Right renal cortex interstitium (tissue), 3 donors: ENCODE measurements around the gene IRF8. TPM values are rescaled to one million over a fixed set of nuclear protein-coding genes. Genes with fewer than 3 reads are reported as not detected.
"Not testable (repeated sequence)": the region's sequence is repeated elsewhere in the genome, so short reads cannot be mapped to it uniquely, and the experiment has no call there.

Experiments used
- DNase-seq, 3 donors: peaks; one replicate each; pipeline ENCODE4 v3.0.0-alpha.2; 2013; ENCODE audit warnings: low read depth in 3 of 3, low spot score in 2 of 3
- polyA plus RNA-seq, 3 donors: library from polyadenylated mRNA; unstranded; fragments of 120-200 nt; gene quantifications; one replicate each; pipeline ENCODE4 v1.2.1, GENCODE V29; 2013; ENCODE audit not compliant: insufficient read length in 3 of 3

Gene IRF8
- polyA plus RNA-seq, 3 donors, result 4.5 to 7.2 (median 5.7) TPM

- no peak for DNase-seq
These were observed 7.8 kb upstream of the IRF8 start for GRCh38 chr16:85891033-85891775.

GRCh38 chr16:85891776-85892166 lies 7.2 kb upstream of the IRF8 start:
- no peak for DNase-seq

- DNase-seq, result no peak
These were observed 6.2 kb upstream of the IRF8 start for GRCh38 chr16:85892760-85893159.

- DNase-seq, result no peak
These were observed 4.7 kb upstream of the IRF8 start for GRCh38 chr16:85894266-85894665.

GRCh38 chr16:85897382-85897781 lies 1.6 kb upstream of the IRF8 start:
- DNase-seq, result no peak

DNA sequence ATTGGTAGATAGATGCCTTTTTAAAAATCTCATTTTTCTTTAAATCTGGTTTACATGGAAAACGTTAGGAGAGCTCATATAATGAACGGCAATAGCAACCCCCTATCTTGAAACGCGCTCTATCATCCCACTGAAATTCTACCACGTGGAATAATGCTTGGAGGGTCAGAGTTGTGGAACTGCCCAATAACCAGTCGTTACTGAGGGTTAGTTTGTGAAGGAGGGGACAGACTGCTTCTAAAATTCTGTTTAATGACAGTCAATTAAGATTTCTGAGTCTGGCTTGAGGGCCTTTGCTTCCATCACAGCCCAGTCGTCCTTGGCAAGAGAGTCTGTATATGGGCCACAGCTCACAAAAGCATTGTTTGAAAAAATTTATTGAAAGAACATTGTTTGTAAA lies 482 bp downstream of the IRF8 start:
- no peak for DNase-seq

GRCh38 chr16:85900027-85900792 lies 1.2 kb downstream of the IRF8 start:
- no peak for DNase-seq

GRCh38 chr16:85901110-85901509 lies 2.1 kb downstream of the IRF8 start:
- no peak for DNase-seq

DNA sequence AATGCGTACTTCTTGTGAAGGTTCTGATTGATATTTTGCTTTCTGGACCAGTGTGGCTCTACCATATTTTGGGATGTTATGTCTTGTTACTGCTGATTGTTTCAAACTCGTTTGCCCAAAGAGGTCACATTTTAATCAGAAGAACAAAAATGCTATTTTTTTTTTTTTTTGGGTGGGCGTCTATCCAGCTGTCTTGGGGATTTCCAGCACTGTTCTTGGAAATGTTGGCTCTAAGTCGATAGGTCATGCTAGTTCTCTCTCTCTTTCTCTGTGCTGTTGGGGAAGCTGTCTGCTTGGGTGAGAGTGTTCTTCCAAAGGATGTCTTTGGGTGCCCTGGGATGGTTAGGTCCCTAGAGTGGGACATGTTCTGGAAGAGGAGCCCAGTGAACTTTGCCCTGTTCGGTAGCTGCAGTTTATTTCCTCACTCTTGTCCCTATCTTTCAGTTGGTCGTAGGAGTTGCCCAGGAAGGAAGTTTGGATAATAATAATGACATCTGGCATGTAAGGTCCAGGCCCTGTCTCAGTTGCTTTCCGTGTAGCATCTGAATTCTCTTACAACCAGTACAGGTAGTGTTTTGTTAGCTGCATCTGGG lies 2.9 kb downstream of the IRF8 start:
- DNase-seq, result no peak

DNA sequence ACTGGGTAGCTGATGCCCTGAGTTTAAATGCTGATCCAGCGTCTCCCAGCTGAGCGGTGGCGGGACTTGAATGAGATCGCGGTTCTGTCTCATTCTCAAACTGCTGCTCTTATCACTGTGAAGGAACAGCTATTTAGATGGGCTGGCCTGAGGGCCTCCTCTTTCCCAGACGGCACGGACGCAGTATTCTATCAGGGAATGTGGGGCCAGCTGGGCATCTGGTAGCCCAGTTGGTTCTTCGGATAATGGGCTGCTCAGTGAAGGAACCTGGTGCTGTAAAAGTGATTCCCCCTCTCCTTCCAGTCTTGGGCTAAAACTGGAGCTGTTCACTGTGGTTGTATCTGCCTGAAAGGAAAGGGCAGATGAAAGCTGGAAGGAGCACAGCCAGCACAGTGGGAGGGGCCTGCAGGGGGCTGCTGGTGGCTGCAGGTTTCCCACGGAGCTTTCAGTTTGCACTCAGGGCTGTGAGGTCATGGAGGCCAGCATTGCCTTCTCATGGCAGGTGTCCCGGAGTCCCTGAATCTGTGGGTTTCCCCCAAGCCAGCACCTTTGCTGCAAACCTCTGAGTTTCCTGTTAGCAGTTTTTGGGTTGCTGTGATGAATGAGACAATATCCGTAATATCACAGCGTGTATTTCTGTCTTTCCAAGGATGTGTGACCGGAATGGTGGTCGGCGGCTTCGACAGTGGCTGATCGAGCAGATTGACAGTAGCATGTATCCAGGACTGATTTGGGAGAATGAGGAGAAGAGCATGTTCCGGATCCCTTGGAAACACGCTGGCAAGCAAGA lies 3.6 kb downstream of the IRF8 start:
- no peak for DNase-seq

DNA sequence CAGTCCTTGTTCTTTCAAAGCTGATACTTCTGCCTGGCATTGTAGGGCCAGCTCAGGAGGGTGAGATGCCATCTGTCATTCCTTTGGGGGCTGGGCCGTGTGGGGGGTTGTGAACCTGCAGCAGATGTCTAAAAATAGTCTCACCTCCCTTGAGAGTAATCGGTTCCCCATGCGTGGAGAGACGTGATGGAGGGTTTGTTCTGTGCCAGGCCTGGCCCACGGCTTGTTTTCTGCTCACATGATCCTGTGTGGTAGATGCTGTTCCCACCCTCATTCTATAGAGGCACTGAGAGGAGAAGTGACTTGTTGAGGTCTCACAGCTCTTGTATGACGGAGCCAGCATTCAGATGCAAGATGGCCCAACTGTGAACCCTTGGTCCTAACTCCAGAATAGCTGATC lies 4.6 kb downstream of the IRF8 start:
- no peak for DNase-seq

DNA sequence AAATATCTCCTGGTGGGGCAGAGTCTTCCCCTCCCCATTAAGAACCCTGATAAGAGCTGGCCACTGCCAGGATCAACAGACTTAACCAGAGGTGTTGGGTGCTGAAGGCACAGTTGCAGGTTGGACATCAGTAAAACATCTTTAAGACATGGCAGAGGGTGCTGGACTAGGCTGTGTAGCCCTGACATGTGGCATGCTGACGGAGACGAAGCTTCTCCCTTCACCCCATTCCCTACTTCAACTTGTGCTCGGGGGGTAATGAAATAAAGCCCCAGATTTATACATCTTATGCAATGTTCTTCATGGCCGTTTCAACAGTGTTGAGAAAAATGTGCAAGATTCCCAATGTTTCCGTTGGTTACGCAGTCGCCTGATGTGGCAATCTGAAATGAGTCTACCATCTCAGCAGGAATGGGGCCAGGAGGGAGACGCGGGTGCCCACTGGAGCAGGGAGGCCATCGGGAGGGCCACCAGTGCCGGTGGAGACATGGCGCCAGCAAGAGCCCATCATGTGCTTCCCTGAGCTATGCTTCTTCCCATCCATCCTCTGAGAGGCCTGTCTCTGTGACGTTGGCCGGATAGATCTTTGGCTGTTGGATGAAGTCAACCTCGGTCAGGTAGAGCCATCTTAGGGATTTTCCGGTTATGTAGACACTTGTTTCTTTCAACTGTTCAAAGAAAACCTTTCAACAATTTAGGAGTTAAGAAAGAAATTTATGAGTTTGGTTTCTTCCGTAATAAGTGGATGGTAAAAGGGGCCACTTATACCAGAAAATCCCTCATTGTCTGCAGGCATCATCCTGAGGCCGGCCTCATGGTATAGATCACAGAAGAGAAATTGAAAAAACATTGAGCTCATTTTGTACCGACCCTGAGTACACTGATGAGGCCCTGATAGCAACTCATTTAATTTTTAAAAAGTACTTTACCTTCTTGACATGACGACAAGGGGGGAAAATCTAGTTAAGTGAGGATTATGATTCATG lies 6.4 kb downstream of the IRF8 start:
- DNase-seq, result no peak

DNA sequence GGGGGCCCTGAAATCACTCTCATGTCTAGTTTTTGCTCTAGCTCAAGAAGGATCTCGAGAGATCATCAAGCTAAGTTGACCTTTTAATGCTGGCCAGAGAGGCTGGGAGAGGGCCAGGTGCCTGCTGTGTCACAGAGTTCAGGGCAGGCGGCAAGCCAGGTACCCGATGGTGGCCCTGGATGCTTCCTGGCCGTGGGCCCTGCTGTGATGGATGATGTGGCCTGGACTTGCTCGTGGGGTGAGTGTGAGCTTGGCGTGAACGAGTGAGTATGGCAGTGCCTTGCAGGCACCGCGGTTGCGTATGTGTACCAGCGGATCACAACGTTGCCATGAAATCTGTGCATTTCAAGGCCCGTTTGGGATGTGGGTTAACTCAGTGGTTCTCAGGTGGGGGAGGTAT lies 7.4 kb downstream of the IRF8 start:
- DNase-seq, result no peak

GRCh38 chr16:85907231-85907630 lies 8.3 kb downstream of the IRF8 start:
- DNase-seq, result not testable (repeated sequence)

DNA sequence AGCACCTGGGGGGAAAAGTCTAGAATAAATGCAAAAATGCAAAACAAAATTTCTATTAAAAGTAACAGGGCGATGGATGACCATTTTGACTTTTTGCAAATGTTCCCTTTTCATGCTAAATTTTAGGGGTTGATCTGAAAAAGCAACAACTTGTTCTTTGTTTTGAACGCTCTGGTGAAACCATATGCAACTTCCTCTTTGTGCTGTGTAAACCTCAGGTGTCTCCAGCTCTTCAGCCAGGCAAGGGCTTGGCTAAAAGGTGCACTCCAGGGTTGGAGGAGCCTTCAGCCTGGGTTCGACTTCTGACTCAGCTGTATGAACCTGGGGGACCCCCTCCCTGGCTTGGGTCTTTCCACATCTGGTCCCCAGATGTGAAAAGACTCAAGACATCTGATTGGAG lies 9.5 kb downstream of the IRF8 start:
- DNase-seq, result no peak

DNA sequence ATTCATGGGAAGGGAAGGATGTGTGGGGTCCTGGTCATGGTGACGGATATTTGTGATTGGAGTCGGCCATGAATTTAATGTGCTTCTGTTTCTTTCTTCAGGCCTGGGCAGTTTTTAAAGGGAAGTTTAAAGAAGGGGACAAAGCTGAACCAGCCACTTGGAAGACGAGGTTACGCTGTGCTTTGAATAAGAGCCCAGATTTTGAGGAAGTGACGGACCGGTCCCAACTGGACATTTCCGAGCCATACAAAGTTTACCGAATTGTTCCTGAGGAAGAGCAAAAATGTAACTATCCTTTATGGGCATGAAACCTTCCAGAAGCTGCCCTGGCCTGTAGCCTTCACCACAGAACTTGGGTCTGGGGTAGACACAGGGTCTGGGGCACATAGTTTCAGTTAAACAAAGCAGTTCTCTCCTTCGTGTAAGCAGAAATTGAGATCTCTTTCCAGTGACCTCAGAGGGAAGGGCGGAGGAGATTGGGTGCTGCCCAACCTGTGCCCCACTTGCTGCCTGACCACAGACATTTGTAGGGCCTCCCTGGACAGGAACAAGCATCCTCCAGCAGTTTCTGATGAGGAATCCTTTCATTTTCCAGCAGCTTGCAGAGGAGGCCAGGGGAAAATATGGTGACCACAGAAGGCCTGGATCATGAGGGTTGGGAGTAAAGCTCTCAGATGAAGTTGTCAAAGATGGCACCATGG lies 10.1 kb downstream of the IRF8 start:
- no peak for DNase-seq

DNA sequence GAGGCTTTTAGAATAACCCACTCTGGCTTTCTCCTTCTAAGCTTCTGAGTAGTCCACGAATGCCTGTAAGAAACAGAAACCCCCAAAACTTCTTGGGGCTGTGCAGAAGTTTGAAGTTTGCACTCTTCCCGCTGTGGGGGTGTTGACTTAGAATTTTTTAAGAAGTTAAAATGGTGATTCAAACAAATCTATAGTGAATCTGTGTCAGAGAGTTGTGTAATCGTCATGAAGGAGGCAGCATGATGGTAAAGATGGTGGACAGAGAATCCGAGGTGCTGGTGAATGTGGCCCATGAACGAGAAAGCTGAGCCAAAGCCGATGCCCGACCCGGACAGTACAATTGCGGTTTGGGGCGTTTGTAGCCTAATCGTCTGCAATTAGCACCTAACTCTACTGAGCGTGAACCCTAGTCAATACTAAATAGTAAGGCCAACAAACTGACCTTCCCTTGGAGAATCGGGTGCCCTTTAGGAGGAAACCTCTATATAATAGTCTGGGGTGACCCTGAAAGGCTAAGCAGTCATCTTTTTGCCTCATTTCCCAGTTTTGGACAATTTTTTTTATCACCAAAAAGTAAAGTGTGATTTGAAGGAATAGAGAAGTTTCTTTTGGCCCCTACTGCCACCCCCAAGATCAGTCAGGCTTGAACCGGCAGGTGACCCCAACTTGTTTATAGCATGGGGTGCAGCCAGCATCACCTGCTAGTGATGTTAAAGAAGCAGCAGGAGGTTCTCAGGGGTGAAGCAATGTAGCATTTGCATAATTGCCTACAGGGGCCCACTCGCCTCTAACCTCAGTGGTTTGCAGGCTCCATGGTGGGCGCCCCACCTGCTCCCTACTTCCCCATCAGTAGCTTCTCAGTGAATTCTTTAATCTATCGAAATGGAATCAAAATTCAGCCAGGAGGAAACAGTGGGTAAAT lies 11.2 kb downstream of the IRF8 start:
- no peak for DNase-seq

DNA sequence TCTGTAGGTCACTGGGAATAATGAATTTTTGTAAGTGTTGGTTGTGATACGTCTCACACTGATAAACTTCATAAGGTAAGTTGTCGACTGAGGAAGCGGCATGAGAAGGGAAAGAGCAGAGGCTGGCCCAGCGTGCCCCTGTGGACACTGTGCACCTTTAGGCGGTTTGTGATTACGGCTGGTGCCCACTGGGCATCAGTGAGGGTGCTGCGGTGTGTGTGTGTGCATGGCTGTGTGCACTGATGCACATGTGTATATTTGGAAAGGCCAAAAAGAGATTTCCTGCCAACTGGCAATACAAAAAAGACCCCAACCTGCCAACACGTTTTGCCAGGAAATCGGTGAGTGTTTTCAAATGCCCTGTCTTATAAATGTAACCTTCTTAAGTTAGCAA lies 11.9 kb downstream of the IRF8 start:
- DNase-seq, result no peak
